PC-3 (cell line): ENCODE data around the gene ATF6.

Experiments used
- EZH2 ChIP-seq: fragments of 300-600 bp; sonication (generic); IDR thresholded peaks from one replicate; pipeline ENCODE4 v1.6.1; 2017; ENCODE audit warnings: antibody characterized with exemption, mild to moderate bottlenecking, low read length; ENCODE audit not compliant: unreplicated experiment
- EZH2phosphoT487 ChIP-seq: fragments of 300-600 bp; sonication (generic); IDR thresholded peaks from 2 replicates; pipeline ENCODE4 v1.6.1; 2018; ENCODE audit warnings: mild to moderate bottlenecking, antibody characterized with exemption, low read length, borderline replicate concordance
- TF ChIP-seq, protein P1 (sequence below): fragments of 300-600 bp; sonication (generic); conservative IDR thresholded peaks from 2 replicates; pipeline ENCODE4 v1.5.1; 2017; ENCODE audit warnings: antibody characterized with exemption, low read depth, mild to moderate bottlenecking, low read length

DNA sequence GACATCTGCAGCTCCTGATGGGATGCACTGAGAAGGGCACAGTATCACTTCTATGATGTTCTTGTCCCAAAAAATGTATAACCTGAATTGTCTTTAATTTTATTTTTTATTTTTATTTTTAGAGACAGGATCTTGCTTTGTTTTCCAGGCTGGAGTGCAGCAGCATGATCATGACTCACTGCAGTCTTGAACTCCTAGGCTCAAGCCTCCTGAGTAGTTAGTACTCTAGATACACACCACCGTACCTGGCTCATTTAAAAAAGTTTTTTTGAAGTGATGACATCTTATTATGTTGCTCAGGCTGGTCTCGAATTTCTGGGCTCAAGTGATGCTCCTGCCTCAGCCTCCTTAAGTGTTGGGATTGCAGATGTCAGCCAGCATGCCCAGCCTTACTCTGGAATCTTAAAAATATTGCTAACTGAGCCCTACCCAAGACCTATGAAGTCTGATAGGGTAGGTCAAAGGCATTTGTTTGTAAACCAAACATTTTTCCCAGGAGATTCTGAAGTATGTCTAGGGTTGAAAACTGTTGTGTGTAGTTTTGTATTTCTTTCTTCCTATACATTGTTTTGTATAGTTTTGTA, 68.9 kb downstream of the ATF6 start:
- TF ChIP-seq, protein P1, sequence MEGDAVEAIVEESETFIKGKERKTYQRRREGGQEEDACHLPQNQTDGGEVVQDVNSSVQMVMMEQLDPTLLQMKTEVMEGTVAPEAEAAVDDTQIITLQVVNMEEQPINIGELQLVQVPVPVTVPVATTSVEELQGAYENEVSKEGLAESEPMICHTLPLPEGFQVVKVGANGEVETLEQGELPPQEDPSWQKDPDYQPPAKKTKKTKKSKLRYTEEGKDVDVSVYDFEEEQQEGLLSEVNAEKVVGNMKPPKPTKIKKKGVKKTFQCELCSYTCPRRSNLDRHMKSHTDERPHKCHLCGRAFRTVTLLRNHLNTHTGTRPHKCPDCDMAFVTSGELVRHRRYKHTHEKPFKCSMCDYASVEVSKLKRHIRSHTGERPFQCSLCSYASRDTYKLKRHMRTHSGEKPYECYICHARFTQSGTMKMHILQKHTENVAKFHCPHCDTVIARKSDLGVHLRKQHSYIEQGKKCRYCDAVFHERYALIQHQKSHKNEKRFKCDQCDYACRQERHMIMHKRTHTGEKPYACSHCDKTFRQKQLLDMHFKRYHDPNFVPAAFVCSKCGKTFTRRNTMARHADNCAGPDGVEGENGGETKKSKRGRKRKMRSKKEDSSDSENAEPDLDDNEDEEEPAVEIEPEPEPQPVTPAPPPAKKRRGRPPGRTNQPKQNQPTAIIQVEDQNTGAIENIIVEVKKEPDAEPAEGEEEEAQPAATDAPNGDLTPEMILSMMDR = no peak
- TF ChIP-seq EZH2 = no peak
- TF ChIP-seq EZH2phosphoT487 = no peak
